NOMO-1 (cell line): ENCODE data around the gene PNPLA2.

Source experiments
- DNase-seq, 2 experiments: peaks; one replicate each; lab custom pipeline; 2025; ENCODE audit not compliant: unreplicated experiment in 2 of 2; lab: John Stamatoyannopoulos, UW

PNPLA2 gene

DNA sequence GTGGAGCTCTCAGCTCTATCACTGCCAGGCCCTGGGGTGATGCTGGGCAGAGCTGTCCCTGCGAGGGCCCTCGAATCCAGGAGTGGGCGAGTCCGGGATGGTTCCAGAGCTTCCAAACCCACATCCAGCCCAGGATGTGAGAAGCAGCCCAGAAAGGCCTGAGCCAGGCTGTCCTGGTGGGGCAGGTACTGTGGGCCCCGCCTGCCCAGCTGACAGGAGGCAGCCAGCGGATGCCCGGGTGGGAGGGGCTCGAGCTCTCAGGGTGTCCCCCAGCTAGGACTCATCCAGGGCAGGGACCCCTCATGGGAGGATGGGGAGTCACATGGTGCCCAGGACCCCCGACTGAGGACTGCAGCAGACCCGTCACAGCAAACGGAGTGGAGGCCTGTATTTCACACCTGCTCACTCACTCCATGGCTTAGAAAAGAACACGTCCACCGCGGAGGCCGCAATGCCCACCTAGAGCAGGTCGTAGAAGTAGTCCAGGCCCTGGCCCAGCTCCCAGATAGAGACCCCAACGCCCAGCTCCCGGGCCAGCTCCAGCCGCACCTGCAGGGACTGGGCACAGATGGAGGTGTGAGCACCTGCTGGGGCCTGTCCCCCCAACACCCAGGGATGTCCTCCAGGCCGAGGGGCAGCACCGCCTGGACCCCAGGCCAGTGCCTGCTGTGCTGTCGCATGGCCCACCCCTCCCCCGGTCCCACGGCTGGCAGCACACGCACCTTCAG is 50.8 kb downstream of the PNPLA2 start:
- DNase-seq, result no peak

DNA sequence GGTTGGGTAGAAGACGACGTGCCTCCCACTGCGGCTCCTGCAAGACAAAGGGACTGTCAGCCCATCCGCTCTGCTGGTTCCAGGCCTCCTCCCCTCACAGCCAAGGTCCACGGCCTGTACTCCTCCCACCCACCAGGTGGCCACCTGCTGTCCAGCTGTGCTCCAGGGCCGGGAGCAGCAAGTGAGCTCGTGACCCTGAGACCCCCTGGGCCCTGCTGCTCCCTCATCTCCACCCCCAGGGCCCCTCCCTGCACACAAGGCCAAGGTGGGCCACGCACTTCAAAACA is 51.4 kb downstream of the PNPLA2 start:
- no peak for DNase-seq

DNA sequence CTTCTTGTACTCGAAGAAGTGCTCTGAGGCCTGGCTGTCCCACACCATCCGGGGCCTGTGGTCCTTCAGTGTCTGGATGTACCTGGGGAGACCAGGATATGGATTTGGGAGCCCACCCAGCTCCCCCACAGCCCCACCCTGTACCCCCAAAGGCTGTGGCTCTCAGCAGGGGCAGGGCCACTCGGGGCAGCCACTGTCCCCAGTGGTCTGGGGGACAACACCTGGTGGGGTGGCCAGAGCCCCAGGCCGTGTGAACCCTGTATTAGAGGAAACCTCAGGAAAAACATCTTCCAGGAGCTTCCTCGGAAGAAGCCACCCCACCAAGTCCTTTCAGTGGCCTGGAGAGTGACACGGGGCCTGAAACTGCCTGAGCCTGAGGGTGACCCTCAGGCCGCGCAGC is 51.7 kb downstream of the PNPLA2 start:
- no peak for DNase-seq

DNA sequence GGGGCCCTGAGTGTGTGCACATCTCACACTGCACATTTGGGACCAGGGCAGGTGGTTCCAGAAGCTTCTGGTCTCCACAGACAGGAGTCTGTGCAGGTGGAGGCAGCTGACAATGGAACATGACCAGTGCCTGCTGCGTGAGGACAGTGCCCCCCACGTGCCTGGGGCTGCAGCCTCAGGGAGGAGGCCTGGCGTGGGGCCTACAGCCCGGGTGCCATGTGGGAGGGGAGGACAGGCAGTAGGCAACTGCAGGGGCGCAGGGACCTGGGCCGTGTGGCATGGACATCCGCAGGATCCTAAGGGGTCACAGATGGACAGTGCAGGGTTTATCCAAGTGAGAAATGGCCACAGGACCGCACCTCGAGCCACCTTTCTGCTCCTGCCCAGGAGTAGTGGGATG is 52.8 kb downstream of the PNPLA2 start:
- DNase-seq, result no peak

DNA sequence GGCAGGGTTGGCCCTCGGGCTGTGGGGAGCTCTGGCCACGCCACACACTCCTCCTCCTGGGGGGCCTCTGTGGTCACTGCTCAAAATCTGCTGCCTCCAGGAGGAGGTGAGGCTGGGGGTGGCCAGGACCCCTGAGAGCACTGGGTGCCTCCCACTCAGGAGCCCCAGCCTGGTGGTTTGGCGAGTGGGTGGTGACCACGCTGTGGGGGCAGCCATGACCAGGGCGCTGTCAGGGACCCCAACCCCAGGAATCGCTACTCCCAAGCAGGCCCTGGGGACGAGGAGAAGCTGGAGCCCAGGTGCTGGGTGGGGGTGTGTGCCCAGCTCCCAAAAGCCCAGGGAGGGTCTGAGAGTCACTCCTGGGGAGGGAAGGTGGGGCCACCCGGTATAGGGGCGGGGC is 54.1 kb downstream of the PNPLA2 start:
- DNase-seq, result no peak

DNA sequence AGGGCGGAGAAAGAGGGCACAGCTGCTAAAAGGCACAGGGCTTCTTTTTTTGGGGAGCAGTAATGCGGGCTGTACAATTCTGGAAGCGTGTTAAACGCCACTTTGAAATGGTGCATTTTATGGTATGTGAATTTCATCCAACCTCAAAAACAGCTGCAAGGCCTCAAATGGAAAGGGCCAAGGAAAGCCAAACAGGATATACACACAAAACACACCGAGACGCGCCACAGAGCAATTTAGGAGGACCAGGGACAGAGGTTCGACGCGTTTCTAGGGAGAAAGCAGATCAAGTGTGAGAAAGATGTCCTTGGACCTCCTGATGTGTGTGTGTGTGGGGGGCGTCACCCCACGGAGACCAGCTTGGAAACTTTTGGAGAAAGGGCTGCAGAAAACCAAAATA is 55.0 kb downstream of the PNPLA2 start:
- no peak for DNase-seq
